ENCODE measurements around the gene MBTPS1. TPM values are rescaled to one million over a fixed set of nuclear protein-coding genes. Genes with fewer than 3 reads are reported as not detected.

MBTPS1 gene
- total RNA-seq, 1 donor from 2014 or later = 63.4 TPM

GRCh38 chr16:84087001-84087400 is 29.7 kb downstream of the MBTPS1 start:
- no peak for FAIRE-seq
- H3K4me3 ChIP-seq (ENCODE audit: low read depth, low read length) = no peak overlapping the region
- H3K27me3 ChIP-seq (ENCODE audit: control insufficient read depth, insufficient read depth, low read length) = no peaks in the 10 kb centered on the region
- no peak for DNase-seq (ENCODE audit: low read depth)
- no peak for TF ChIP-seq CTCF (IDR thresholded peaks at IDR 0.05; ENCODE audit: insufficient read depth, low read length, severe bottlenecking)
- H3K36me3 ChIP-seq (ENCODE audit: control insufficient read depth, insufficient read depth, low read length) = peaks cover 15% of the 10 kb centered on the region

- Histone ChIP-seq H3K27me3 (ENCODE audit: control insufficient read depth, insufficient read depth, low read length) (no peaks in the 10 kb centered on the region), H3K4me3 (ENCODE audit: low read depth, low read length) (no peak overlapping the region), H3K36me3 (ENCODE audit: control insufficient read depth, insufficient read depth, low read length) (peaks cover 11% of the 10 kb centered on the region)
- no peak for TF ChIP-seq CTCF (IDR thresholded peaks at IDR 0.05; ENCODE audit: insufficient read depth, low read length, severe bottlenecking)
- DNase-seq (ENCODE audit: low read depth) = no peak
- FAIRE-seq = peak; percentile 82
Measured at GRCh38 chr16:84086341-84086740, 30.4 kb downstream of the MBTPS1 start.

GRCh38 chr16:84085773-84086172 is 31.0 kb downstream of the MBTPS1 start:
- Histone ChIP-seq H3K27me3 (ENCODE audit: control insufficient read depth, insufficient read depth, low read length) (no peaks in the 10 kb centered on the region), H3K4me3 (ENCODE audit: low read depth, low read length) (no peak overlapping the region), H3K36me3 (ENCODE audit: control insufficient read depth, insufficient read depth, low read length) (peaks cover 15% of the 10 kb centered on the region)
- DNase-seq (ENCODE audit: low read depth) (no peak), FAIRE-seq (no peak)
- no peak for TF ChIP-seq CTCF (IDR thresholded peaks at IDR 0.05; ENCODE audit: insufficient read depth, low read length, severe bottlenecking)

GRCh38 chr16:84085271-84085667 is 31.5 kb downstream of the MBTPS1 start:
- peaks cover 17% of the 10 kb centered on the region for H3K36me3 ChIP-seq (ENCODE audit: control insufficient read depth, insufficient read depth, low read length)
- H3K4me3 ChIP-seq (ENCODE audit: low read depth, low read length) = no peak overlapping the region
- no peaks in the 10 kb centered on the region for H3K27me3 ChIP-seq (ENCODE audit: control insufficient read depth, insufficient read depth, low read length)
- no peak for FAIRE-seq
- no peak for DNase-seq (ENCODE audit: low read depth)
- no peak for TF ChIP-seq CTCF (IDR thresholded peaks at IDR 0.05; ENCODE audit: insufficient read depth, low read length, severe bottlenecking)

GRCh38 chr16:84084570-84085270 is 32.0 kb downstream of the MBTPS1 start:
- peak; percentile 95 for TF ChIP-seq CTCF (IDR thresholded peaks at IDR 0.05; ENCODE audit: insufficient read depth, low read length, severe bottlenecking)
- DNase-seq (ENCODE audit: low read depth) = peak; percentile 70
- H3K4me3 ChIP-seq (ENCODE audit: low read depth, low read length) = no peak overlapping the region
- peak; percentile 92 for FAIRE-seq
- H3K27me3 ChIP-seq (ENCODE audit: control insufficient read depth, insufficient read depth, low read length) = no peaks in the 10 kb centered on the region
- peaks cover 17% of the 10 kb centered on the region for H3K36me3 ChIP-seq (ENCODE audit: control insufficient read depth, insufficient read depth, low read length)

Measured in bronchial epithelial cell (primary cell).